MCF 10A (cell line): ENCODE data around the gene CAMTA1. TPM values are rescaled to one million over a fixed set of nuclear protein-coding genes. Genes with fewer than 3 reads are reported as not detected.

Source experiments
- BruUV-seq: library from RNA; stranded (reverse); fragments of 400-500 nt; replicated peaks from 2 replicates; lab custom pipeline; 2021; lab: Mats Ljungman, UMichigan
- CTCF ChIA-PET: fragments of 300-600 bp; sonication (Branson Sonifier 250); formaldehyde crosslinking; extraction: SDS; loops from one replicate; lab custom pipeline; 2021; ENCODE audit warnings: antibody characterized with exemption, inconsistent platforms; lab: Yijun Ruan, JAX
- POLR2A ChIA-PET: fragments of 300-600, 350-650 bp; sonication (Branson Sonifier 250); formaldehyde crosslinking; extraction: SDS; loops from one replicate; lab custom pipeline; 2020; ENCODE audit warnings: antibody characterized with exemption, inconsistent platforms; lab: Yijun Ruan, JAX
- DNase-seq: peaks from one replicate; pipeline ENCODE4 v3.0.0-alpha.2; 2018; ENCODE audit not compliant: unreplicated experiment
- H3K27ac Mint-ChIP-seq: one replicate; pipeline ENCODE4 v1.8.0; 2022; ENCODE audit warnings: mild to moderate bottlenecking, low read depth, mixed read lengths; ENCODE audit not compliant: unreplicated experiment
- H3K27me3 Mint-ChIP-seq: one replicate; pipeline ENCODE4 v1.8.0; 2022; ENCODE audit warnings: mixed read lengths; ENCODE audit not compliant: insufficient read depth, unreplicated experiment
- H3K36me3 Mint-ChIP-seq: one replicate; pipeline ENCODE4 v1.8.0; 2022; ENCODE audit warnings: mild to moderate bottlenecking, moderate library complexity, mixed read lengths; ENCODE audit not compliant: insufficient read depth, unreplicated experiment
- H3K4me1 Mint-ChIP-seq: one replicate; pipeline ENCODE4 v1.8.0; 2022; ENCODE audit warnings: mixed read lengths; ENCODE audit not compliant: insufficient read depth, unreplicated experiment
- H3K4me3 Mint-ChIP-seq: one replicate; pipeline ENCODE4 v1.8.0; 2022; ENCODE audit warnings: mild to moderate bottlenecking, moderate library complexity, mixed read lengths; ENCODE audit not compliant: unreplicated experiment
- H3K9me3 Mint-ChIP-seq: one replicate; pipeline ENCODE4 v1.8.0; 2022; ENCODE audit warnings: mixed read lengths; ENCODE audit not compliant: unreplicated experiment
- intact Hi-C: fragments of 100-400 bp; cut with micrococcal nuclease; formaldehyde crosslinking; loops from 2 replicates; pipeline ENCODE4 v1.14.1; 2022
- total RNA-seq: library from RNA; stranded (reverse); gene quantifications from 2 replicates; pipeline ENCODE4 v1.2.3, GENCODE V29; 2022
- TF ChIP-seq, protein P1 (sequence below): fragments of 200-600 bp; IDR thresholded peaks from one replicate; pipeline ENCODE4 v1.8.0; 2022; ENCODE audit warnings: antibody characterized with exemption, mild to moderate bottlenecking; ENCODE audit not compliant: unreplicated experiment

CAMTA1 gene
- total RNA-seq, 1 experiment from 2014 or later: 74.1 TPM

DNA sequence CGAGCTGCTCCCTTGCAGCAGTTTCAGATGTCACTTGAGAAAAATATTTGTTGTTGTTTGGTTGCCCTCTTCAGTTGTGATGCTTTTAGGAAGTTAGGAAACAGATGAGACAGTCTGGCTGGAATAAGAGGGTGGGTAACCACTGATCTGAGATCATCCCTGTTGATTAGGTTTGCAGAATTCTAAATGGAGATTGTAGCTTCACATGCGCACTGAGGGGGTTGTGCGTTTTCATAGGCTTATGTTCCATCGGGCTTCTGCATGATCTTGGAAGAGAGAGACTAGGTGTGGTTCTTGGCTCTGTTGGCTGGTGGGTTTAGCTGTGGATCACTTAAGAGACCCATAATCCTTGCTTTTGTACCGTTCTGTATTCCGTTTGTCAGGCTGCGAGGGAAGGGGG is 108.1 kb downstream of the CAMTA1 start:
- intact Hi-C loops: no loop called here

DNA sequence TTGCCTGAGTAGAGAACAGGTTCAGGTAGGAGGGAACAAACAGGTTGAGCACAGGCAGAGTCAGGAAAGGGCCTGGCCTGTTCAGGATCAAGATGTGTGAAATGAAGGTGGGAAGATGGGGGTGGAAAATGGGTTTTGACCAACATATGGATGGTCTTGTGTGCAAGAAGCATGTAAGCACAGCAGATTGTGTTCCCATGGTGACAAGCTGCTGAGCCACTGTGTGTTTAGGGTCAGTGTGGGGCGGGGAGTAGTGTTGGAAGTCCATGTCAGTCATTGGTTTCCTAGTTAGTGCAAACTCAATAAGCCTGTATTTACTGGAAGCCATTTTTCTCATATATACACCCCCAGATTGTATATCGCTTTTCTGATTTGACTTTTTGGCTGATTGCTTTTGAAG is 111.9 kb downstream of the CAMTA1 start:
- no peaks in the 10 kb centered on the region for H3K27me3 Mint-ChIP-seq
- ChIA-PET POLR2A (interaction anchor here (0.5 kb wide), 1 partner anchor 92 kb away, joined by 3 read pairs; no protein-coding TSS in a partner anchor), CTCF (interaction anchor here (0.6 to 0.8 kb wide), 4 partner anchors 9 to 155 kb away, joined by 3 to 4 read pairs (median 3); no protein-coding TSS in a partner anchor)
- no TSS peak for BruUV-seq
- no peak overlapping the region for H3K27ac Mint-ChIP-seq
- H3K4me1 Mint-ChIP-seq: peaks cover 4% of the 10 kb centered on the region
- H3K9me3 Mint-ChIP-seq: no peaks in the 10 kb centered on the region
- H3K4me3 Mint-ChIP-seq: no peak overlapping the region
- TF ChIP-seq, protein P1, sequence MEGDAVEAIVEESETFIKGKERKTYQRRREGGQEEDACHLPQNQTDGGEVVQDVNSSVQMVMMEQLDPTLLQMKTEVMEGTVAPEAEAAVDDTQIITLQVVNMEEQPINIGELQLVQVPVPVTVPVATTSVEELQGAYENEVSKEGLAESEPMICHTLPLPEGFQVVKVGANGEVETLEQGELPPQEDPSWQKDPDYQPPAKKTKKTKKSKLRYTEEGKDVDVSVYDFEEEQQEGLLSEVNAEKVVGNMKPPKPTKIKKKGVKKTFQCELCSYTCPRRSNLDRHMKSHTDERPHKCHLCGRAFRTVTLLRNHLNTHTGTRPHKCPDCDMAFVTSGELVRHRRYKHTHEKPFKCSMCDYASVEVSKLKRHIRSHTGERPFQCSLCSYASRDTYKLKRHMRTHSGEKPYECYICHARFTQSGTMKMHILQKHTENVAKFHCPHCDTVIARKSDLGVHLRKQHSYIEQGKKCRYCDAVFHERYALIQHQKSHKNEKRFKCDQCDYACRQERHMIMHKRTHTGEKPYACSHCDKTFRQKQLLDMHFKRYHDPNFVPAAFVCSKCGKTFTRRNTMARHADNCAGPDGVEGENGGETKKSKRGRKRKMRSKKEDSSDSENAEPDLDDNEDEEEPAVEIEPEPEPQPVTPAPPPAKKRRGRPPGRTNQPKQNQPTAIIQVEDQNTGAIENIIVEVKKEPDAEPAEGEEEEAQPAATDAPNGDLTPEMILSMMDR: no peak
- no peaks in the 10 kb centered on the region for H3K36me3 Mint-ChIP-seq
- no peak for DNase-seq
- intact Hi-C loops: no loop called here

More for the DNA sequence above, 108.1 kb downstream of the CAMTA1 start:
- Mint-ChIP-seq H3K4me1 (peaks cover 9% of the 10 kb centered on the region), H3K9me3 (no peaks in the 10 kb centered on the region), H3K27ac (no peak overlapping the region), H3K4me3 (no peak overlapping the region), H3K27me3 (no peaks in the 10 kb centered on the region), H3K36me3 (no peaks in the 10 kb centered on the region)
- TF ChIP-seq, protein P1: no peak
- BruUV-seq: no TSS peak
- DNase-seq: no peak
- POLR2A ChIA-PET: interaction anchor here (0.6 kb wide), 2 partner anchors 166 to 174 kb away, joined by 3 read pairs; no protein-coding TSS in a partner anchor
- CTCF ChIA-PET: interaction anchor here (0.6 to 1.2 kb wide), 5 partner anchors 9 to 777 kb away, joined by 3 to 4 read pairs (median 3); no protein-coding TSS in a partner anchor

DNA sequence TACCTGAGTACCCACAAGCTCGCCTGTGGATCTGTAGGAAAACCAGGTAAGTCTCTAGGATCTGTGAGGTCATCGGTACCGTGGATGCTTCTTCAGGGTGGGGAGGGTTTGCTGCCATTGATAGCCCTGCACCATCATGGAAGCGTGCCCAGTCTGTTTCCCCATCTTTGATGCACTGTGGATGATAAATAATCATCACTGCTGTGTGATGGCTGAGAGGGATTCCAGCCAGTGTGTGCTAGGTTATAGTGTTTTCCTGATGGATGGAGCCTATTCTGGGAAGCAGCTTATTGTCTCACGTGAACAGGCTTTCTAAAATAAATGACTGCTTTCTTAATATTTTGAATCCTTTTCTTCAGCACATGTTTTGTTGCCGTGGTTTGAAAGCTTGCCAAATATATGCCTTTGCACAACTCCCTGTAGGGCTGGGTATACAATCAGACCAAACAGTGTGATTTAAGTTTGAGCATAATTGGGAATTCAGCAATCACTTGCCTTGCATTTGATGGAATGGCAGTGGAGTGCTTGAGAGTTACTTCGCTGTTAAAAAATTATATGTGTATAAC is 113.8 kb downstream of the CAMTA1 start:
- H3K27ac Mint-ChIP-seq: no peak overlapping the region
- peak; percentile 17 for DNase-seq
- TF ChIP-seq, protein P1: no peak
- ChIA-PET CTCF (no interaction called here), POLR2A (no interaction called here)
- no TSS peak for BruUV-seq
- H3K9me3 Mint-ChIP-seq: no peaks in the 10 kb centered on the region
- no peak overlapping the region for H3K4me3 Mint-ChIP-seq
- intact Hi-C loops: no loop called here
- H3K27me3 Mint-ChIP-seq: no peaks in the 10 kb centered on the region
- H3K36me3 Mint-ChIP-seq: no peaks in the 10 kb centered on the region
- H3K4me1 Mint-ChIP-seq: no peaks in the 10 kb centered on the region

GRCh38 chr1:6899621-6900020 is 114.4 kb downstream of the CAMTA1 start:
- ChIA-PET CTCF (no interaction called here), POLR2A (no interaction called here)
- Mint-ChIP-seq H3K4me3 (no peak overlapping the region), H3K9me3 (no peaks in the 10 kb centered on the region), H3K27me3 (no peaks in the 10 kb centered on the region), H3K27ac (no peak overlapping the region), H3K4me1 (no peaks in the 10 kb centered on the region), H3K36me3 (no peaks in the 10 kb centered on the region)
- intact Hi-C loops: no loop called here
- DNase-seq: no peak
- TF ChIP-seq, protein P1: no peak
- no TSS peak for BruUV-seq
